HepG2 (cell line): Measurements from ENCODE around the gene INO80B. TPM values are rescaled to one million over a fixed set of nuclear protein-coding genes. Genes with fewer than 3 reads are reported as not detected.
A peak's percentile ranks its signal among the peaks of the same experiment; 100 is the strongest.

Source experiments
- AGO1 ChIP-seq: fragments of 200-400 bp; formaldehyde crosslinking; IDR thresholded peaks from 2 replicates; pipeline ENCODE4 v1.6.1; 2017; ENCODE audit warnings: mild to moderate bottlenecking, low read depth, low read length, moderate library complexity; ENCODE audit not compliant: poor library complexity, severe bottlenecking
- ATAD3A ChIP-seq: sonication (generic); formaldehyde crosslinking; IDR thresholded peaks from 2 replicates; pipeline ENCODE4 v1.4.0; 2020; ENCODE audit warnings: missing genetic modification reagents
- CREM ChIP-seq, 2 experiments: sonication (generic) in 1 of 2; formaldehyde crosslinking in 1 of 2; IDR thresholded peaks; 2 replicates each; pipeline versions ENCODE4 v1.4.0 to v1.6.1; 2016 to 2020; ENCODE audit warnings: antibody characterized with exemption in 1 of 2, mild to moderate bottlenecking in 1 of 2, missing genetic modification reagents in 1 of 2
- GATAD1 ChIP-seq: IDR thresholded peaks from 2 replicates; pipeline ENCODE4 v1.6.1; 2016; ENCODE audit warnings: missing genetic modification reagents, missing compliant biosample characterization
- NCOA1 ChIP-seq: sonication (generic); formaldehyde crosslinking; IDR thresholded peaks from 2 replicates; pipeline ENCODE4 v1.9.0; 2021; ENCODE audit warnings: missing genetic modification reagents
- PRDM15 ChIP-seq: sonication (generic); formaldehyde crosslinking; IDR thresholded peaks from 2 replicates; pipeline ENCODE4 v1.4.0; 2020; ENCODE audit warnings: missing genetic modification reagents
- REST ChIP-seq, 2 experiments: IDR thresholded peaks; 2 replicates each; pipeline ENCODE4 v1.6.1; 2011 to 2012; ENCODE audit warnings: low read length in 2 of 2, borderline replicate concordance in 1 of 2, low read depth in 1 of 2, mild to moderate bottlenecking in 1 of 2, moderate library complexity in 1 of 2
- RORA ChIP-seq: sonication (generic); formaldehyde crosslinking; IDR thresholded peaks from 2 replicates; pipeline ENCODE4 v1.5.0; 2020; ENCODE audit warnings: mild to moderate bottlenecking, missing genetic modification reagents, moderate library complexity
- RXRB ChIP-seq: IDR thresholded peaks from 2 replicates; pipeline ENCODE4 v1.6.1; 2016; ENCODE audit warnings: borderline replicate concordance, missing genetic modification reagents, missing compliant biosample characterization
- SAFB2 ChIP-seq: sonication (generic); formaldehyde crosslinking; IDR thresholded peaks from 2 replicates; pipeline ENCODE4 v1.5.1; 2020; ENCODE audit warnings: missing genetic modification reagents, low read depth, mild to moderate bottlenecking, borderline replicate concordance
- SIX4 ChIP-seq: sonication (generic); formaldehyde crosslinking; IDR thresholded peaks from 2 replicates; pipeline ENCODE4 v1.4.0; 2020; ENCODE audit warnings: missing genetic modification reagents
- SMC3 ChIP-seq: IDR thresholded peaks from 2 replicates; pipeline ENCODE4 v1.6.1; 2011; ENCODE audit warnings: low read length, improper control_type of control experiment
- SRSF9 ChIP-seq: fragments of 200-400 bp; formaldehyde crosslinking; IDR thresholded peaks from 2 replicates; pipeline ENCODE4 v1.6.1; 2018; ENCODE audit warnings: borderline replicate concordance, mild to moderate bottlenecking, low read depth, low read length; ENCODE audit not compliant: insufficient read depth, poor library complexity, severe bottlenecking
- SYNCRIP ChIP-seq: fragments of 200-400 bp; formaldehyde crosslinking; IDR thresholded peaks from 2 replicates; pipeline ENCODE4 v1.6.1; 2018; ENCODE audit warnings: mild to moderate bottlenecking, low read depth, low read length; ENCODE audit not compliant: insufficient read depth
- THAP8 ChIP-seq: sonication (generic); formaldehyde crosslinking; IDR thresholded peaks from 2 replicates; pipeline ENCODE4 v1.5.1; 2020; ENCODE audit warnings: missing genetic modification reagents, mild to moderate bottlenecking, borderline replicate concordance
- ZFP62 ChIP-seq: sonication (generic); formaldehyde crosslinking; IDR thresholded peaks from 2 replicates; pipeline ENCODE4 v1.4.0; 2020; ENCODE audit warnings: missing genetic modification reagents
- ZNF496 ChIP-seq: sonication (generic); formaldehyde crosslinking; IDR thresholded peaks from 2 replicates; pipeline ENCODE4 v1.8.1; 2023; ENCODE audit warnings: mild to moderate bottlenecking, moderate library complexity, missing genetic modification reagents; ENCODE audit not compliant: insufficient replicate concordance
- ZNF775 ChIP-seq: sonication (generic); formaldehyde crosslinking; IDR thresholded peaks from 2 replicates; pipeline ENCODE4 v1.4.0; 2020; ENCODE audit warnings: missing genetic modification reagents, mild to moderate bottlenecking, moderate library complexity, borderline replicate concordance
- ZNF83 ChIP-seq: sonication (generic); formaldehyde crosslinking; IDR thresholded peaks from 2 replicates; pipeline ENCODE4 v1.4.0; 2020; ENCODE audit warnings: missing genetic modification reagents, mild to moderate bottlenecking, borderline replicate concordance
- polyA plus RNA-seq, 8 experiments: library from polyadenylated mRNA; depleted of rRNA in 3 of 8; stranded (reverse) in 7 of 8; unstranded in 1 of 8; fragments of >200 nt; fragmentation: Illumina TruSeq in 4 of 8; extraction: Trizol in 4 of 8; gene quantifications; 2 replicates each; pipeline versions ENCODE4 v1.2.1 to v1.2.3, GENCODE V29; 2011 to 2016; ENCODE audit warnings: low read depth in 4 of 8, missing spikeins in 1 of 8, mixed read lengths in 1 of 8; ENCODE audit not compliant: insufficient read depth in 1 of 8
- total RNA-seq, 5 experiments: library from RNA; depleted of rRNA; stranded (reverse); fragments of >200 nt; fragmentation: Illumina TruSeq; extraction: Trizol; gene quantifications; 2 replicates each; pipeline ENCODE4 v1.2.3, GENCODE V29; 2016; ENCODE audit warnings: low read depth in 1 of 5

Gene INO80B
- total and polyA plus RNA-seq, 2 of the 13 experiments (the other 11 are each of a cell fraction or from before 2014, with no cell fraction given) = 6.2 to 14.5 TPM

DNA sequence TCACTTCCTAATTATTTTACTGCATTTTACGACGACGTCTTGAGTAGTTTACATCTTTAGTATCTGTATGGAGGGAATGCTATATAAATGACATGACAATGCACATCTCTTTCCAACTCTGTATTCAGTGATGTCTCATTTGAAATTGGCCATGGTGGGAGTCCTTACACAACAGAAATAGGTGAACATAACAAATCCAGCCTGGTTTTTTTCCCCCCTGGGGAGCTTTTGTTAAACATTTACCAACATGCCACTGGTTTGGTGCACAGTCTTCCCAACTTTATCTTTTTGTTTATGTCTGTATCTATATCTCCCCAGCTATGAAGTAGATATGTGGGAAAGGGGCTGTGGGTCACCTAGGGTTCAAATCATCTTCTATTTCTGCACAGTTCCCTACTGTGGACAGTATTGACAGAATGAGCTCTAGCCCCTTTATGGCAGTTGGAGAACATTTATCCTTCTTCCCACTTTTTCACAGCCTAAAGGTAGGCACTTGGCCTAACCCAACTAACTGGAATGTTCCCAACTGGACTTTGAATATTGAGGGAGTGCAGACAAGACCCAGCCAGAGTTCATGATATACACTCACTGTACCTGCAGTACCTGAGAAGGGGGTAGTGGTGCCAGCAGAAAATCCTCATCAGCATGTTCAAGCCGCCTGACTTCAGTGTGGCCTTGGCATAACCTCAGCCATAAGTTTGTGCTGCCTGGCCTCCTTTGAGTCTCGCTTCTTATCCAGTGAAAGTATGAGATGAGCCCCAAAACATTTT lies 7.5 kb upstream of the INO80B start (continued):
- TF ChIP-seq REST (IDR thresholded peaks at IDR 0.05; ENCODE audit: borderline replicate concordance in 1 of 2, low read depth in 1 of 2, low read length in 2 of 2) (no peak), THAP8 (CRISPR knock-in tag) (peak; percentile 67; the same call in 1 of the 2 replicates), PRDM15 (CRISPR knock-in tag) (no peak), SYNCRIP (no peak), ZNF496 (CRISPR knock-in tag) (no peak), SMC3 (no peak), SRSF9 (no peak), ZNF775 (CRISPR knock-in tag) (no peak), ZFP62 (CRISPR knock-in tag) (no peak), AGO1 (no peak), RORA (CRISPR knock-in tag) (no peak), SAFB2 (no peak), ATAD3A (no peak), SIX4 (0 out of 2 replicates have a peak, but pooled peaks have one; percentile 25), RXRB (CRISPR knock-in tag) (peak; percentile 48; the same call in 1 of the 2 replicates), CREM (IDR thresholded peaks at IDR 0.05) (peak; percentile 39; the same call in 1 of the 2 replicates), CREM (CRISPR knock-in tag; IDR thresholded peaks at IDR 0.05) (no peak), NCOA1 (CRISPR knock-in tag) (no peak), ZNF83 (CRISPR knock-in tag) (no peak), GATAD1 (CRISPR knock-in tag) (peak; percentile 21; the same call in 1 of the 2 replicates)
